Epithelial cell of esophagus (primary cell): Measurements from ENCODE around the gene MAST3.

Source experiments
- DNase-seq: peaks from one replicate; pipeline ENCODE4 v3.0.0; 2010; ENCODE audit warnings: low read depth
- H3K4me3 ChIP-seq: 2 replicates; pipeline ENCODE4 v1.5.1; 2011; ENCODE audit warnings: mild to moderate bottlenecking, low read length, control low read depth
- CTCF ChIP-seq: IDR thresholded peaks from 2 replicates; pipeline ENCODE4 v1.5.1; 2011; ENCODE audit warnings: low read depth, mild to moderate bottlenecking, low read length, control low read depth, inconsistent platforms; ENCODE audit not compliant: insufficient read depth; ENCODE audit errors: missing control alignments

MAST3 gene

GRCh38 chr19:18122860-18123795, 25.6 kb downstream of the MAST3 start:
- DNase-seq = no peak
- no peak overlapping the region for H3K4me3 ChIP-seq
- no peak for TF ChIP-seq CTCF

- no peak overlapping the region for H3K4me3 ChIP-seq
- TF ChIP-seq CTCF = no peak
- no peak for DNase-seq
Observed at GRCh38 chr19:18123819-18124218, 26.2 kb downstream of the MAST3 start.

GRCh38 chr19:18126097-18126496, 28.5 kb downstream of the MAST3 start:
- DNase-seq = no peak
- H3K4me3 ChIP-seq = no peak overlapping the region
- no peak for TF ChIP-seq CTCF

- no peak for DNase-seq
- H3K4me3 ChIP-seq = no peak overlapping the region
- TF ChIP-seq CTCF = no peak
Observed at GRCh38 chr19:18128044-18128443, 30.5 kb downstream of the MAST3 start.

- no peak for TF ChIP-seq CTCF
- DNase-seq = no peak
- no peak overlapping the region for H3K4me3 ChIP-seq
Observed at GRCh38 chr19:18128805-18129204, 31.2 kb downstream of the MAST3 start.

- H3K4me3 ChIP-seq = no peak overlapping the region
- DNase-seq = no peak
- no peak for TF ChIP-seq CTCF
Observed at GRCh38 chr19:18130523-18131242, 33.1 kb downstream of the MAST3 start.
